K562 (cell line): ENCODE results near the gene ASCC3. TPM values are rescaled to one million over a fixed set of nuclear protein-coding genes. Genes with fewer than 3 reads are reported as not detected.

Experiments used
- ATAC-seq: fragments of 200-7000 bp; cut with Tn5 transposase; 3 replicates; pipeline ENCODE4 v1.9.1; 2020; ENCODE audit warnings: moderate library complexity
- BruUV-seq: library from RNA; stranded (reverse); fragments of 400-500 nt; replicated peaks from 2 replicates; lab custom pipeline; 2021; lab: Mats Ljungman, UMichigan
- CTCF ChIA-PET: fragments of 300-600 bp; formaldehyde crosslinking; extraction: SDS; loops from one replicate; lab custom pipeline; 2021; ENCODE audit warnings: low intra/inter-chr PET ratio; lab: Yijun Ruan, JAX
- POLR2A ChIA-PET: fragments of 300-600, 350-650 bp; sonication (Branson Sonifier 250); formaldehyde crosslinking; extraction: SDS; loops from one replicate; lab custom pipeline; 2021; ENCODE audit warnings: antibody characterized with exemption, inconsistent platforms; lab: Yijun Ruan, JAX
- DNase-seq, 4 experiments: peaks; one replicate each; pipeline versions ENCODE4 v3.0.0 to v3.0.0-alpha.2; 2011 to 2018; ENCODE audit warnings: low spot score in 3 of 4, mixed read lengths in 3 of 4; ENCODE audit errors: extremely low read depth in 1 of 4
- FAIRE-seq: peaks from 2 replicates; lab custom pipeline; 2011; peaks lifted over from hg19 to GRCh38; lab: Jason Lieb, UNC
- H2AFZ ChIP-seq: 2 replicates; pipeline ENCODE4 v1.6.0; 2011; ENCODE audit warnings: low read depth, low read length, control low read depth, inconsistent platforms
- H3K27ac ChIP-seq: fragments of 200-600 bp; 3 replicates; pipeline ENCODE4 v1.8.0; 2011; ENCODE audit warnings: low read depth, mild to moderate bottlenecking, control low read depth, inconsistent platforms, low read length, moderate library complexity, mixed read lengths; ENCODE audit errors: extremely low read depth
- H3K27me3 ChIP-seq, 2 experiments: fragments of 300-600 bp in 1 of 2; 2 replicates in 1 of 2; 3 replicates in 1 of 2; pipeline versions ENCODE4 v1.6.0 to v1.8.0; 2011; ENCODE audit warnings: inconsistent platforms in 2 of 2, low read length in 2 of 2, mild to moderate bottlenecking in 1 of 2, mixed read lengths in 1 of 2, moderate library complexity in 1 of 2; ENCODE audit not compliant: control insufficient read depth in 2 of 2, insufficient read depth in 2 of 2
- H3K36me3 ChIP-seq: fragments of 300-600 bp; 3 replicates; pipeline ENCODE4 v1.8.0; 2011; ENCODE audit warnings: mild to moderate bottlenecking, low read length, inconsistent platforms; ENCODE audit not compliant: control insufficient read depth, insufficient read depth
- H3K4me1 ChIP-seq, 2 experiments: fragments of 200-600 bp in 1 of 2; replicated peaks in 1 of 2; 2 replicates in 1 of 2; 3 replicates in 1 of 2; pipeline versions ENCODE4 v1.5.1 to v1.8.0; 2011; ENCODE audit warnings: inconsistent platforms in 2 of 2, low read length in 2 of 2, mild to moderate bottlenecking in 1 of 2, mixed read lengths in 1 of 2, moderate library complexity in 1 of 2; ENCODE audit not compliant: control insufficient read depth in 2 of 2, insufficient read depth in 2 of 2
- H3K4me2 ChIP-seq: 2 replicates; pipeline ENCODE4 v1.6.1; 2011; ENCODE audit warnings: low read length, control low read depth, inconsistent platforms, mixed read lengths; ENCODE audit not compliant: insufficient read depth
- H3K4me3 ChIP-seq: fragments of 200-600 bp; sonication (generic), shearing (Covaris generic); 2 replicates; pipeline ENCODE4 v1.5.1; 2016; ENCODE audit warnings: control low read depth, inconsistent platforms
- H3K79me2 ChIP-seq: fragments of 200-600 bp; 3 replicates; pipeline ENCODE4 v1.8.0; 2011; ENCODE audit warnings: low read length, inconsistent platforms; ENCODE audit not compliant: control insufficient read depth, insufficient read depth
- H3K9ac ChIP-seq, 2 experiments: 2 replicates each; pipeline versions ENCODE4 v1.6.0 to v1.6.1; 2011; ENCODE audit warnings: low read depth in 2 of 2, low read length in 2 of 2, control low read depth in 1 of 2, inconsistent platforms in 1 of 2, mild to moderate bottlenecking in 1 of 2, mixed read lengths in 1 of 2; ENCODE audit not compliant: insufficient read depth in 1 of 2
- H3K9me1 ChIP-seq: one replicate; pipeline ENCODE4 v1.6.0; 2011; ENCODE audit warnings: inconsistent platforms, mild to moderate bottlenecking, low read length, moderate library complexity; ENCODE audit not compliant: control insufficient read depth, insufficient read depth
- H3K9me3 ChIP-seq: replicated peaks from 2 replicates; pipeline ENCODE4 v1.5.1; 2011; ENCODE audit warnings: low read depth, low read length, inconsistent platforms; ENCODE audit not compliant: control insufficient read depth, insufficient read depth
- H4K20me1 ChIP-seq: replicated peaks from 2 replicates; pipeline ENCODE4 v1.6.1; 2011; ENCODE audit warnings: low read length, inconsistent platforms, mixed read lengths; ENCODE audit not compliant: control insufficient read depth, insufficient read depth
- ATF7 ChIP-seq: fragments of 450-650 bp; IDR thresholded peaks from 2 replicates; pipeline ENCODE4 v1.7.1; 2014; ENCODE audit warnings: mild to moderate bottlenecking, moderate library complexity
- BCOR ChIP-seq: fragments of 450-650 bp; IDR thresholded peaks from 2 replicates; pipeline ENCODE4 v1.6.1; 2016
- CBFB ChIP-seq: sonication (generic); formaldehyde crosslinking; IDR thresholded peaks from 2 replicates; pipeline ENCODE4 v1.4.0; 2020; ENCODE audit warnings: mild to moderate bottlenecking, missing genetic modification reagents
- CEBPB ChIP-seq: fragments of 450-650 bp; IDR thresholded peaks from 2 replicates; pipeline ENCODE4 v1.6.1; 2016; ENCODE audit warnings: missing genetic modification characterization, missing compliant biosample characterization
- CREB3L1 ChIP-seq: fragments of 450-650 bp; IDR thresholded peaks from 2 replicates; pipeline ENCODE4 v1.6.1; 2014; ENCODE audit warnings: low read depth, mild to moderate bottlenecking, moderate library complexity, borderline replicate concordance
- FOSL1 ChIP-seq: fragments of 200-800 bp; sonication (Bioruptor generic); conservative IDR thresholded peaks from 2 replicates; pipeline ENCODE4 v1.6.1; 2016; ENCODE audit warnings: missing genetic modification characterization, missing compliant biosample characterization
- LCOR ChIP-seq: sonication (generic); formaldehyde crosslinking; IDR thresholded peaks from 2 replicates; pipeline ENCODE4 v1.8.0; 2022; ENCODE audit warnings: mild to moderate bottlenecking, missing genetic modification reagents
- LEF1 ChIP-seq: fragments of 450-650 bp; IDR thresholded peaks from 2 replicates; pipeline ENCODE4 v1.6.1; 2016; ENCODE audit warnings: mild to moderate bottlenecking
- PCBP1 ChIP-seq: fragments of 200-400 bp; formaldehyde crosslinking; IDR thresholded peaks from 2 replicates; pipeline ENCODE4 v1.6.1; 2018; ENCODE audit warnings: mild to moderate bottlenecking, low read depth, low read length; ENCODE audit not compliant: poor library complexity, severe bottlenecking
- PHF8 ChIP-seq: fragments of 200-600 bp; sonication (generic); IDR thresholded peaks from 2 replicates; pipeline ENCODE4 v1.6.1; 2012; ENCODE audit warnings: mixed run types, mild to moderate bottlenecking, inconsistent platforms, low read length, moderate library complexity, borderline replicate concordance
- POLR2AphosphoS5 ChIP-seq: IDR thresholded peaks from 2 replicates; pipeline ENCODE4 v1.6.1; 2011; ENCODE audit warnings: mild to moderate bottlenecking, low read depth, low read length, moderate library complexity; ENCODE audit not compliant: control insufficient read depth, insufficient read depth
- POU5F1 ChIP-seq: fragments of 150-350 bp; IDR thresholded peaks from 2 replicates; pipeline ENCODE4 v1.6.1; 2014; ENCODE audit warnings: borderline replicate concordance, low read length, low read depth, mild to moderate bottlenecking; ENCODE audit not compliant: partially characterized antibody
- SAP30 ChIP-seq: fragments of 200-600 bp; sonication (generic); IDR thresholded peaks from 2 replicates; pipeline ENCODE4 v1.6.1; 2012; ENCODE audit warnings: borderline replicate concordance, low read depth, mild to moderate bottlenecking, moderate library complexity, low read length, control low read depth, inconsistent platforms; ENCODE audit not compliant: insufficient read depth, poor library complexity, severe bottlenecking
- SIN3A ChIP-seq, 2 experiments: fragments of 150-350 bp in 1 of 2; IDR thresholded peaks; 2 replicates each; pipeline ENCODE4 v1.6.1; 2011 to 2016; ENCODE audit warnings: borderline replicate concordance in 2 of 2, low read depth in 2 of 2, low read length in 2 of 2, mild to moderate bottlenecking in 2 of 2, moderate library complexity in 2 of 2; ENCODE audit not compliant: control insufficient read depth in 1 of 2
- SUPT5H ChIP-seq: fragments of 450-650 bp; IDR thresholded peaks from 2 replicates; pipeline ENCODE4 v1.6.1; 2016
- TBL1XR1 ChIP-seq, 2 experiments: IDR thresholded peaks; 2 replicates each; pipeline ENCODE4 v1.6.1; 2012; ENCODE audit warnings: improper control_type of control experiment in 2 of 2, low read length in 2 of 2, mild to moderate bottlenecking in 1 of 2
- TGIF2 ChIP-seq: sonication (generic); formaldehyde crosslinking; IDR thresholded peaks from 2 replicates; pipeline ENCODE4 v1.8.1; 2022; ENCODE audit warnings: mild to moderate bottlenecking, missing genetic modification reagents, moderate library complexity
- ZBTB43 ChIP-seq: sonication (generic); formaldehyde crosslinking; IDR thresholded peaks from 2 replicates; pipeline ENCODE4 v1.8.0; 2023; ENCODE audit warnings: mild to moderate bottlenecking, missing genetic modification reagents
- ZNF282 ChIP-seq: sonication (generic); formaldehyde crosslinking; IDR thresholded peaks from 2 replicates; pipeline ENCODE4 v1.8.1; 2023; ENCODE audit warnings: missing genetic modification reagents
- in situ Hi-C: fragments of 300-500 bp; cut with MboI; formaldehyde crosslinking; loops from 4 replicates; pipeline ENCODE4 v1.15.0; 2018; ENCODE audit warnings: inconsistent platforms, mixed read lengths
- intact Hi-C: fragments of 100-400 bp; cut with micrococcal nuclease; formaldehyde crosslinking; loops from 2 replicates; pipeline ENCODE4 v1.14.2; 2022
- polyA plus RNA-seq, 8 experiments: library from polyadenylated mRNA; depleted of rRNA in 4 of 8; stranded (reverse) in 5 of 8; unstranded in 3 of 8; fragments of >200 nt; fragmentation: Nextera tagmentation in 2 of 8; fragmentation: Illumina TruSeq in 1 of 8; extraction: Ambion mirVana in 2 of 8; extraction: Trizol in 1 of 8; gene quantifications; 2 replicates each; pipeline versions ENCODE4 v1.2.1 to v1.2.3, GENCODE V29; 2011 to 2014; ENCODE audit warnings: inconsistent platforms in 1 of 8, missing spikeins in 1 of 8
- total RNA-seq, 7 experiments: library from RNA; depleted of rRNA in 6 of 7; stranded (reverse); fragments of >200 nt in 6 of 7; fragmentation: Illumina TruSeq in 2 of 7; extraction: Trizol in 2 of 7; gene quantifications; 2 replicates each; pipeline versions ENCODE4 v1.2.1 to v1.2.3, GENCODE V29; 2011 to 2021; ENCODE audit warnings: low replicate concordance in 1 of 7
- TF ChIP-seq, protein P1 (sequence below), 2 experiments: fragments of 450-650 bp in 1 of 2; sonication (generic) in 1 of 2; formaldehyde crosslinking in 1 of 2; IDR thresholded peaks in 1 of 2; conservative IDR thresholded peaks in 1 of 2; 2 replicates each; pipeline versions ENCODE4 v1.6.1 to v1.8.1; 2016 to 2023; ENCODE audit warnings: mild to moderate bottlenecking in 2 of 2, moderate library complexity in 2 of 2, inconsistent platforms in 1 of 2, missing genetic modification reagents in 1 of 2

Gene ASCC3
- total and polyA plus RNA-seq, 9 of the 15 experiments (the other 6 are each of a cell fraction or from before 2014, with no cell fraction given), result 16.1 to 56.1 (median 33.9) TPM

DNA sequence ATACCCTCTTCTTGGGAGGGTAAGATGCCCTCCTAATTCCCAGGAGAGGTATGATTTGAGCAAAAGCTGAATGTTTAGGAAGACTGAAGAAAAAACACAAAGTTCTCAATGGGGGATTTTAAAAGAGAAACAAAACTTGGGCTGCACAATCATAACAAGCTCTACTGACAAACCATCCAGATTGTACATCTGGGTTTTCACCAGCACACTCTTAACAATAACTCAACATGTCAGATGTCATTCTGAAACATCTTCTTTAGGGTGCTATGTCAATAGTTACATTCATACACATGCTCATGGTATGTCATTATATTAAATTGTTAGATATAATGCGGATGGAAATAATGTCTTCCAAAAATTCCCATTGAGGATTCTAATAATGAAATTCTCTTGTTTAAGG lies 95.1 kb downstream of the ASCC3 start (continued):
- TF ChIP-seq CREB3L1, result no peak
- no peak for TF ChIP-seq PHF8
- no peak for TF ChIP-seq PCBP1
- TF ChIP-seq CBFB, result no peak
- TF ChIP-seq TGIF2 (CRISPR knock-in tag), result no peak
- TF ChIP-seq LEF1, result no peak
- TF ChIP-seq CEBPB, result no peak

GRCh38 chr6:100780648-100781047 lies 100.5 kb downstream of the ASCC3 start:
- H3K4me2 ChIP-seq, result no peak overlapping the region
- CTCF ChIA-PET, result no interaction called here
- ATAC-seq, result no peak
- H3K9ac ChIP-seq, result no peak overlapping the region
- in situ Hi-C loops (no loop called here), intact Hi-C loops (no loop called here)
- H3K9me1 ChIP-seq, result no peaks in the 10 kb centered on the region
- no peak for FAIRE-seq
- H3K9me3 ChIP-seq, result no peaks in the 10 kb centered on the region
- no peaks in the 10 kb centered on the region for H3K27me3 ChIP-seq
- no peaks in the 10 kb centered on the region for H3K79me2 ChIP-seq
- no peaks in the 10 kb centered on the region for H4K20me1 ChIP-seq
- H3K4me1 ChIP-seq, result no peaks in the 10 kb centered on the region
- H3K27ac ChIP-seq, result no peak overlapping the region
- no peak for DNase-seq
- POLR2A ChIA-PET, result no interaction called here
- no peaks in the 10 kb centered on the region for H3K36me3 ChIP-seq
- no peak overlapping the region for H2AFZ ChIP-seq
- no peak overlapping the region for H3K4me3 ChIP-seq
- no TSS peak for BruUV-seq
- no peak for TF ChIP-seq ZNF282 (CRISPR knock-in tag)
- TF ChIP-seq ZBTB43 (CRISPR knock-in tag), result no peak
- no peak for TF ChIP-seq ATF7
- TF ChIP-seq POU5F1, result no peak
- TF ChIP-seq SIN3A (IDR thresholded peaks at IDR 0.05; ENCODE audit: borderline replicate concordance in 2 of 2, control insufficient read depth in 1 of 2, low read depth in 2 of 2, low read length in 2 of 2), result no peak
- TF ChIP-seq, protein P1, sequence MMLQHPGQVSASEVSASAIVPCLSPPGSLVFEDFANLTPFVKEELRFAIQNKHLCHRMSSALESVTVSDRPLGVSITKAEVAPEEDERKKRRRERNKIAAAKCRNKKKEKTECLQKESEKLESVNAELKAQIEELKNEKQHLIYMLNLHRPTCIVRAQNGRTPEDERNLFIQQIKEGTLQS (IDR thresholded peaks at IDR 0.05), result no peak
- TF ChIP-seq, protein P1 (CRISPR knock-in tag; conservative IDR thresholded peaks at IDR 0.05), result no peak
- TF ChIP-seq FOSL1 (tag), result no peak
- no peak for TF ChIP-seq LCOR (CRISPR knock-in tag)
- TF ChIP-seq TBL1XR1 (IDR thresholded peaks at IDR 0.05; ENCODE audit: low read length in 2 of 2), result no peak
- no peak for TF ChIP-seq BCOR
- no peak for TF ChIP-seq SUPT5H
- no peak for TF ChIP-seq POLR2AphosphoS5
- TF ChIP-seq SAP30, result no peak
